Prostate gland (tissue), 2 donors: Measurements from ENCODE around the gene POT1.

ENCODE experiments used
- CTCF ChIP-seq, 4 experiments: fragments of 200-600 bp in 2 of 4; fragments of 450-650 bp in 2 of 4; sonication (generic) in 2 of 4; IDR thresholded peaks; 1 replicate in 3 of 4; 2 replicates in 1 of 4; pipeline ENCODE4 v1.5.1; 2016 to 2019; ENCODE audit warnings: antibody characterized with exemption in 4 of 4, mild to moderate bottlenecking in 2 of 4, moderate library complexity in 2 of 4
- POLR2A ChIP-seq: fragments of 450-650 bp; IDR thresholded peaks from one replicate; pipeline ENCODE4 v1.6.1; 2016; ENCODE audit warnings: antibody characterized with exemption, mild to moderate bottlenecking

GRCh38 chr7:124779620-124780019, 150.0 kb downstream of the POT1 start:
- TF ChIP-seq POLR2A (no peak), CTCF (IDR thresholded peaks at IDR 0.05) (no peak)
